Liver (tissue), 9 donors: ENCODE data around the gene PTGES. TPM values are rescaled to one million over a fixed set of nuclear protein-coding genes. Genes with fewer than 3 reads are reported as not detected.

Experiments used
- DNase-seq: peaks from one replicate; pipeline ENCODE4 v3.0.0-alpha.2; 2017; ENCODE audit warnings: low spot score
- H3K27ac ChIP-seq, 2 donors: one replicate each; pipeline ENCODE4 v1.7.0; 2013; ENCODE audit warnings: inconsistent platforms in 2 of 2, low read length in 2 of 2, control low read depth in 1 of 2, low read depth in 1 of 2, mild to moderate bottlenecking in 1 of 2
- H3K27me3 ChIP-seq, 4 donors: one replicate each; pipeline versions ENCODE4 v1.6.1 to v1.7.0; 2013; ENCODE audit warnings: low read length in 3 of 4, inconsistent platforms in 1 of 4, mild to moderate bottlenecking in 1 of 4, moderate library complexity in 1 of 4; ENCODE audit not compliant: control insufficient read depth in 4 of 4, insufficient read depth in 4 of 4
- H3K36me3 ChIP-seq, 4 donors: one replicate each; pipeline versions ENCODE4 v1.6.1 to v1.7.0; 2013; ENCODE audit warnings: low read length in 3 of 4, mild to moderate bottlenecking in 3 of 4, low read depth in 1 of 4, moderate library complexity in 1 of 4; ENCODE audit not compliant: control insufficient read depth in 4 of 4, insufficient read depth in 3 of 4
- H3K4me1 ChIP-seq, 4 donors: one replicate each; pipeline versions ENCODE4 v1.6.1 to v1.7.0; 2013; ENCODE audit warnings: low read length in 3 of 4, mild to moderate bottlenecking in 3 of 4, moderate library complexity in 1 of 4; ENCODE audit not compliant: control insufficient read depth in 4 of 4, insufficient read depth in 4 of 4
- H3K4me3 ChIP-seq, 3 donors: one replicate each; pipeline versions ENCODE4 v1.6.1 to v1.7.0; 2013; ENCODE audit warnings: low read length in 3 of 3, control low read depth in 1 of 3, low read depth in 1 of 3, mild to moderate bottlenecking in 1 of 3
- H3K9ac ChIP-seq, 2 donors: one replicate each; pipeline ENCODE4 v1.7.0; 2013; ENCODE audit warnings: low read length in 2 of 2, mild to moderate bottlenecking in 2 of 2, moderate library complexity in 2 of 2, control low read depth in 1 of 2, low read depth in 1 of 2
- H3K9me3 ChIP-seq, 4 donors: one replicate each; pipeline versions ENCODE4 v1.6.1 to v1.7.0; 2013; ENCODE audit warnings: low read length in 3 of 4; ENCODE audit not compliant: control insufficient read depth in 4 of 4
- ATF3 ChIP-seq: IDR thresholded peaks from 2 replicates; pipeline ENCODE4 v1.6.1; 2016; ENCODE audit warnings: antibody characterized with exemption
- CTCF ChIP-seq: fragments of 150-350 bp; IDR thresholded peaks from 2 replicates; pipeline ENCODE4 v1.5.1; 2017; ENCODE audit warnings: improper control_type of control experiment, low read depth, low read length; ENCODE audit not compliant: missing input control
- EGR1 ChIP-seq, 2 donors: IDR thresholded peaks; 2 replicates each; pipeline ENCODE4 v1.6.1; 2016 to 2018; ENCODE audit warnings: antibody characterized with exemption in 2 of 2, low read depth in 2 of 2
- FOXA1 ChIP-seq: IDR thresholded peaks from 2 replicates; pipeline ENCODE4 v1.6.1; 2016; ENCODE audit warnings: antibody characterized with exemption
- FOXA2 ChIP-seq: IDR thresholded peaks from 2 replicates; pipeline ENCODE4 v1.6.1; 2016; ENCODE audit warnings: antibody characterized with exemption
- GABPA ChIP-seq, 2 donors: IDR thresholded peaks in 1 of 2; conservative IDR thresholded peaks in 1 of 2; 2 replicates each; pipeline ENCODE4 v1.6.1; 2016; ENCODE audit warnings: antibody characterized with exemption in 2 of 2, mild to moderate bottlenecking in 1 of 2, moderate library complexity in 1 of 2
- HNF4A ChIP-seq, 2 donors: conservative IDR thresholded peaks; 2 replicates each; pipeline ENCODE4 v1.6.1; 2016; ENCODE audit warnings: antibody characterized with exemption in 2 of 2, mild to moderate bottlenecking in 2 of 2
- JUND ChIP-seq, 2 donors: IDR thresholded peaks; 2 replicates each; pipeline ENCODE4 v1.6.1; 2016; ENCODE audit warnings: antibody characterized with exemption in 2 of 2
- MAX ChIP-seq: IDR thresholded peaks from 2 replicates; pipeline ENCODE4 v1.6.1; 2016; ENCODE audit warnings: antibody characterized with exemption
- NR2F2 ChIP-seq: IDR thresholded peaks from 2 replicates; pipeline ENCODE4 v1.6.1; 2016; ENCODE audit warnings: antibody characterized with exemption
- RAD21 ChIP-seq, 2 donors: IDR thresholded peaks; 2 replicates each; pipeline ENCODE4 v1.6.1; 2016; ENCODE audit warnings: antibody characterized with exemption in 2 of 2, mild to moderate bottlenecking in 2 of 2
- REST ChIP-seq: IDR thresholded peaks from 2 replicates; pipeline ENCODE4 v1.6.1; 2016; ENCODE audit warnings: antibody characterized with exemption, mild to moderate bottlenecking
- RXRA ChIP-seq, 2 donors: IDR thresholded peaks; 2 replicates each; pipeline ENCODE4 v1.6.1; 2017 to 2018; ENCODE audit warnings: antibody characterized with exemption in 2 of 2, mild to moderate bottlenecking in 1 of 2
- SP1 ChIP-seq: IDR thresholded peaks from 2 replicates; pipeline ENCODE4 v1.6.1; 2018; ENCODE audit warnings: antibody characterized with exemption, mild to moderate bottlenecking
- TAF1 ChIP-seq: conservative IDR thresholded peaks from 2 replicates; pipeline ENCODE4 v1.6.1; 2016; ENCODE audit warnings: antibody characterized with exemption, mild to moderate bottlenecking
- YY1 ChIP-seq: IDR thresholded peaks from 2 replicates; pipeline ENCODE4 v1.6.1; 2016; ENCODE audit warnings: antibody characterized with exemption, mild to moderate bottlenecking
- ZBTB33 ChIP-seq: IDR thresholded peaks from 2 replicates; pipeline ENCODE4 v1.6.1; 2016; ENCODE audit warnings: antibody characterized with exemption
- WGBS: extraction: QIAGEN DNeasy Blood & Tissue Kit; methylation state at CpG from one replicate; pipeline ENCODE4 v1.1.7; 2013; 5-methylcytosine and 5-hydroxymethylcytosine counted together
- polyA plus RNA-seq, 2 donors: library from polyadenylated mRNA; stranded (reverse) in 1 of 2; unstranded in 1 of 2; fragments of 200-250 nt in 1 of 2; fragments of >200 nt in 1 of 2; fragmentation: Nextera tagmentation in 1 of 2; extraction: Ambion mirVana in 1 of 2; gene quantifications; one replicate each; pipeline versions ENCODE4 v1.2.1 to v1.2.3, GENCODE V29; 2013 to 2015
- total RNA-seq, 2 donors: library from RNA; depleted of rRNA; stranded (reverse); fragments of >200 nt; gene quantifications; one replicate each; pipeline ENCODE4 v1.2.3, GENCODE V29; 2014
- donor health status: healthy.
- donor health status: healthy.
- donor health status: healthy.
- donor health status: healthy.
- donor health status: healthy.

PTGES gene
- total and polyA plus RNA-seq, 4 donors: 0.07 to 0.47 (median 0.17) TPM; not detected in 1

- Histone ChIP-seq H3K4me1 (no peaks in the 10 kb centered on the region), H3K27me3 (no peaks in the 10 kb centered on the region), H3K9me3 (no peaks in the 10 kb centered on the region), H3K27ac (no peak overlapping the region), H3K9ac (no peak overlapping the region), H3K4me3 (no peak overlapping the region), H3K36me3 (no peaks in the 10 kb centered on the region)
- DNase-seq: peak; percentile 71
- TF ChIP-seq NR2F2 (no peak), CTCF (peak; percentile 61), RAD21 (IDR thresholded peaks at IDR 0.05) (peak; percentile 64 to 75)
- 24% methylated on average over 23 of the region's 23 CpGs for WGBS
These were observed 26.3 kb downstream of the PTGES start for GRCh38 chr9:129726322-129727160.

GRCh38 chr9:129725795-129726251 is 27.0 kb downstream of the PTGES start:
- H3K27me3 ChIP-seq: no peaks in the 10 kb centered on the region
- TF ChIP-seq SP1 (no peak), HNF4A (conservative IDR thresholded peaks at IDR 0.05) (no peak), RXRA (IDR thresholded peaks at IDR 0.05) (no peak), CTCF (no peak), RAD21 (IDR thresholded peaks at IDR 0.05) (no peak), NR2F2 (no peak), EGR1 (IDR thresholded peaks at IDR 0.05; ENCODE audit: low read depth in 2 of 2) (no peak), ATF3 (no peak), GABPA (IDR thresholded peaks at IDR 0.05 in 1 of 2, conservative IDR thresholded peaks at IDR 0.05 in 1 of 2) (no peak), REST (no peak), MAX (no peak), FOXA1 (no peak), FOXA2 (no peak), YY1 (no peak), ZBTB33 (no peak), TAF1 (no peak), JUND (IDR thresholded peaks at IDR 0.05) (no peak)
- no peaks in the 10 kb centered on the region for H3K36me3 ChIP-seq
- DNase-seq: no peak
- no peak overlapping the region for H3K4me3 ChIP-seq
- no peaks in the 10 kb centered on the region for H3K4me1 ChIP-seq
- no peaks in the 10 kb centered on the region for H3K9me3 ChIP-seq
- 42% methylated on average over 10 of the region's 10 CpGs for WGBS
- H3K9ac ChIP-seq: no peak overlapping the region
- H3K27ac ChIP-seq: no peak overlapping the region
